Gastrocnemius medialis (tissue), 4 donors: Measurements from ENCODE around the gene GSG1L. TPM values are rescaled to one million over a fixed set of nuclear protein-coding genes. Genes with fewer than 3 reads are reported as not detected.

Experiments
- ATAC-seq, 2 donors: fragments of 150-250 bp; one replicate each; pipeline ENCODE4 v1.9.1; 2016
- DNase-seq, 2 donors: peaks; one replicate each; pipeline ENCODE4 v3.0.0-alpha.2; 2019
- H3K27ac ChIP-seq, 4 donors: fragments of 200-600 bp; sonication (generic); 1 replicate in 1 of 4; 2 replicates in 3 of 4; pipeline ENCODE4 v1.5.1; 2016 to 2018; ENCODE audit warnings: mild to moderate bottlenecking in 2 of 4, moderate library complexity in 1 of 4
- H3K27me3 ChIP-seq, 3 donors: fragments of 200-600 bp; sonication (generic) in 2 of 3; 1 replicate in 1 of 3; 2 replicates in 2 of 3; pipeline versions ENCODE4 v1.5.1 to v1.6.0; 2016 to 2019; ENCODE audit warnings: mild to moderate bottlenecking in 1 of 3, moderate library complexity in 1 of 3
- H3K36me3 ChIP-seq, 2 donors: fragments of 200-600 bp; sonication (generic) in 1 of 2; one replicate each; pipeline ENCODE4 v1.5.1; 2017 to 2018
- H3K4me1 ChIP-seq, 2 donors: fragments of 200-600 bp; sonication (generic) in 1 of 2; one replicate each; pipeline ENCODE4 v1.5.1; 2016 to 2017; ENCODE audit warnings: mild to moderate bottlenecking in 2 of 2
- H3K4me3 ChIP-seq, 4 donors: fragments of 200-600 bp; sonication (generic) in 3 of 4; 1 replicate in 1 of 4; 2 replicates in 3 of 4; pipeline ENCODE4 v1.5.1; 2016 to 2019; ENCODE audit warnings: mild to moderate bottlenecking in 2 of 4
- H3K9me3 ChIP-seq, 3 donors: fragments of 200-600 bp; sonication (generic) in 2 of 3; 1 replicate in 1 of 3; 2 replicates in 2 of 3; pipeline ENCODE4 v1.5.1; 2016 to 2019
- POLR2A ChIP-seq, 2 donors: fragments of 450-650 bp; IDR thresholded peaks; one replicate each; pipeline ENCODE4 v1.6.1; 2017; ENCODE audit warnings: antibody characterized with exemption in 2 of 2, mild to moderate bottlenecking in 2 of 2, moderate library complexity in 2 of 2
- in situ Hi-C, 4 donors: fragments of 200-750 bp; cut with MboI; loops; one replicate each; pipeline versions ENCODE4 v1.15.0 to v1.8.0; 2017; ENCODE audit warnings: low sequenced_read_pairs in 4 of 4
- intact Hi-C: fragments of 100-400 bp; cut with DNase I; formaldehyde crosslinking; loops from one replicate; pipeline ENCODE4 v1.15.1; 2023; ENCODE audit warnings: low total_unique reads
- total RNA-seq, 4 donors: library from RNA; depleted of rRNA; stranded (reverse); fragments of >200 nt; gene quantifications; one replicate each; pipeline versions ENCODE4 v1.1.0 to v1.2.3, GENCODE V29; 2016
- TF ChIP-seq, protein P1 (sequence below), 5 experiments: fragments of 450-650 bp in 3 of 5; fragments of 200-600 bp in 2 of 5; sonication (generic) in 2 of 5; IDR thresholded peaks in 4 of 5; conservative IDR thresholded peaks in 1 of 5; 1 replicate in 4 of 5; 2 replicates in 1 of 5; pipeline ENCODE4 v1.5.1; 2016 to 2019; ENCODE audit warnings: antibody characterized with exemption in 5 of 5, mild to moderate bottlenecking in 3 of 5, moderate library complexity in 3 of 5

GSG1L gene
- total RNA-seq, 4 donors from 2014 or later = not detected

DNA sequence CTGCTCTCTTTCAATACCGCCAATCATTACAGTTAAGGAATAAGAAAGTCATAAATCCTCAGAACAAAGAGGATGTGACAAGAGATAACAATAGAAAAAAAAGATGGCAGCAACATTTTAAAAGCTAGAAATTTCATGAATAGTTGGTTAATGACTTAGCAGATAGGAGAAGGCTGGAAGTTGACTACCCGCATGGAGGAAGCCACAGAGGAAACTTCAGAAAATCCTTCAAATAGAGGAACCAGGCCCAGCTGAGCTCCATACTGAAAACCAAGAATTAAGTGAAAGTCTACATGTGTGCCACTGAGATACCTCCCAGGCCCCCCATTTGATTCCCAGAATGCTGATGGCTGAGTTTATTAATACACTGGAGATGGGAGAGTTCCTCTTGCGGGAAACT, 109.3 kb downstream of the GSG1L start:
- no peaks in the 10 kb centered on the region for H3K36me3 ChIP-seq
- H3K27ac ChIP-seq = no peak overlapping the region
- H3K27me3 ChIP-seq = no peaks in the 10 kb centered on the region
- in situ Hi-C loops = no loop called here
- no peak for TF ChIP-seq POLR2A (IDR thresholded peaks at IDR 0.05)
- TF ChIP-seq, protein P1, sequence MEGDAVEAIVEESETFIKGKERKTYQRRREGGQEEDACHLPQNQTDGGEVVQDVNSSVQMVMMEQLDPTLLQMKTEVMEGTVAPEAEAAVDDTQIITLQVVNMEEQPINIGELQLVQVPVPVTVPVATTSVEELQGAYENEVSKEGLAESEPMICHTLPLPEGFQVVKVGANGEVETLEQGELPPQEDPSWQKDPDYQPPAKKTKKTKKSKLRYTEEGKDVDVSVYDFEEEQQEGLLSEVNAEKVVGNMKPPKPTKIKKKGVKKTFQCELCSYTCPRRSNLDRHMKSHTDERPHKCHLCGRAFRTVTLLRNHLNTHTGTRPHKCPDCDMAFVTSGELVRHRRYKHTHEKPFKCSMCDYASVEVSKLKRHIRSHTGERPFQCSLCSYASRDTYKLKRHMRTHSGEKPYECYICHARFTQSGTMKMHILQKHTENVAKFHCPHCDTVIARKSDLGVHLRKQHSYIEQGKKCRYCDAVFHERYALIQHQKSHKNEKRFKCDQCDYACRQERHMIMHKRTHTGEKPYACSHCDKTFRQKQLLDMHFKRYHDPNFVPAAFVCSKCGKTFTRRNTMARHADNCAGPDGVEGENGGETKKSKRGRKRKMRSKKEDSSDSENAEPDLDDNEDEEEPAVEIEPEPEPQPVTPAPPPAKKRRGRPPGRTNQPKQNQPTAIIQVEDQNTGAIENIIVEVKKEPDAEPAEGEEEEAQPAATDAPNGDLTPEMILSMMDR (IDR thresholded peaks at IDR 0.05 in 4 of 5, conservative IDR thresholded peaks at IDR 0.05 in 1 of 5) = no peak
- no peaks in the 10 kb centered on the region for H3K9me3 ChIP-seq
- ATAC-seq (no peak), DNase-seq (no peak)
- intact Hi-C loops = no loop called here
- H3K4me1 ChIP-seq = no peaks in the 10 kb centered on the region
- no peak overlapping the region for H3K4me3 ChIP-seq

GRCh38 chr16:27952811-27953210, 110.7 kb downstream of the GSG1L start:
- Histone ChIP-seq H3K4me1 (no peaks in the 10 kb centered on the region), H3K27me3 (no peaks in the 10 kb centered on the region), H3K27ac (no peak overlapping the region), H3K4me3 (no peak overlapping the region), H3K9me3 (no peaks in the 10 kb centered on the region), H3K36me3 (no peaks in the 10 kb centered on the region)
- no peak for TF ChIP-seq POLR2A (IDR thresholded peaks at IDR 0.05)
- TF ChIP-seq, protein P1 (IDR thresholded peaks at IDR 0.05 in 4 of 5, conservative IDR thresholded peaks at IDR 0.05 in 1 of 5) = no peak
- no peak for DNase-seq
- no peak for ATAC-seq
- in situ Hi-C loops (no loop called here), intact Hi-C loops (no loop called here)

DNA sequence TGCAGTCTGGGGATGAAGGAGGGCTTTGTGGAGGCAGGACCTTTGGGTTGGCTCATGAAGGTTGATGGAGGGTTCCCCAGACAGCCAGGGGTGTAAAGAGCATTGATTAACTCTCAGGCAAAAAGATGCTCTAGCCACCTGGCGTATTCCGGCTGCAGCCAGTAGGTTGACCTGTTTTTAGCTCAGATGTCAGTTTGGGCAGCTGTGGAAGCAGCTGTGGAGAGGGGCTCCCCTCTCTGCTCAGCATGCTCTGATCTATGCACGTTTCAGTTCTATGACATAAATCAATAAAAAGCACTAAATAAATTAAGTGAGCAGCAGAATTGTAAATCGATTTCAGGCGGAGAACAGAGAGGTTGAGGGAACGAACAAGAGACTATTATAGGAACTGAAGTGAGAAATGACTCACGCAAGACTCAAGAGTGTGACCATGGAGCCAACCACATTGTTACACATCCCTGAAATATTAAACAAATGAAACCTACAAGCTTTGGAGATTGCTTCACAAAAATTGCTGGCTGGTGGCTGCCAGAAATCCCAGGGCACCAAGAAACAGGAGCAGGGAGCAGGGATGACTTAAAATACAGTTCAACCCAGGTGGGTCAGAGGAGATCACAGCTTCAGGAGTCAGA, 111.9 kb downstream of the GSG1L start:
- Histone ChIP-seq H3K27me3 (no peaks in the 10 kb centered on the region), H3K36me3 (no peaks in the 10 kb centered on the region), H3K4me3 (no peak overlapping the region), H3K27ac (no peak overlapping the region), H3K4me1 (no peaks in the 10 kb centered on the region), H3K9me3 (no peaks in the 10 kb centered on the region)
- TF ChIP-seq, protein P1 (IDR thresholded peaks at IDR 0.05 in 4 of 5, conservative IDR thresholded peaks at IDR 0.05 in 1 of 5) = no peak
- no peak for TF ChIP-seq POLR2A (IDR thresholded peaks at IDR 0.05)
- no peak for ATAC-seq
- DNase-seq = no peak
- intact Hi-C loops (no loop called here), in situ Hi-C loops (no loop called here)

- intact Hi-C loops = no loop called here
- Histone ChIP-seq H3K4me3 (no peak overlapping the region), H3K4me1 (no peaks in the 10 kb centered on the region), H3K27ac (no peak overlapping the region), H3K27me3 (no peaks in the 10 kb centered on the region), H3K9me3 (no peaks in the 10 kb centered on the region), H3K36me3 (no peaks in the 10 kb centered on the region)
- no peak for TF ChIP-seq POLR2A (IDR thresholded peaks at IDR 0.05)
- TF ChIP-seq, protein P1 (IDR thresholded peaks at IDR 0.05 in 4 of 5, conservative IDR thresholded peaks at IDR 0.05 in 1 of 5) = no peak
- DNase-seq (no peak), ATAC-seq (no peak)
- in situ Hi-C loops = no loop called here
Measured at GRCh38 chr16:27950206-27950887, 113.2 kb downstream of the GSG1L start.
